HEK293T (cell line): ENCODE data around the gene GAN.

Experiments used
- CTCF ChIA-PET: fragments of 350-600 bp; formaldehyde crosslinking; extraction: SDS; loops from one replicate; lab custom pipeline; 2021; ENCODE audit warnings: antibody characterized with exemption, inconsistent platforms; lab: Yijun Ruan, JAX
- POLR2A ChIA-PET: fragments of 350-600 bp; formaldehyde crosslinking; extraction: SDS; loops from one replicate; lab custom pipeline; 2020; ENCODE audit warnings: antibody characterized with exemption, inconsistent platforms; lab: Yijun Ruan, JAX
- DNase-seq: peaks from one replicate; pipeline ENCODE4 v3.0.0; 2012; ENCODE audit warnings: mixed read lengths; ENCODE audit errors: extremely low spot score
- ARNT ChIP-seq: fragments of 450-650 bp; IDR thresholded peaks from 2 replicates; pipeline ENCODE4 v1.6.1; 2017; ENCODE audit warnings: mild to moderate bottlenecking
- BHLHE40 ChIP-seq: fragments of 450-650 bp; IDR thresholded peaks from 2 replicates; pipeline ENCODE4 v1.6.1; 2016; ENCODE audit warnings: mild to moderate bottlenecking, moderate library complexity, borderline replicate concordance
- CTBP1 ChIP-seq: fragments of 450-650 bp; IDR thresholded peaks from 2 replicates; pipeline ENCODE4 v1.6.1; 2016; ENCODE audit warnings: borderline replicate concordance
- ELF4 ChIP-seq: fragments of 450-650 bp; IDR thresholded peaks from 2 replicates; pipeline ENCODE4 v1.6.1; 2017; ENCODE audit warnings: antibody characterized with exemption
- FOXA1 ChIP-seq: fragments of 450-650 bp; IDR thresholded peaks from 2 replicates; pipeline ENCODE4 v1.6.1; 2016; ENCODE audit warnings: mild to moderate bottlenecking
- FOXK2 ChIP-seq: fragments of 450-650 bp; IDR thresholded peaks from 2 replicates; pipeline ENCODE4 v1.6.1; 2016; ENCODE audit warnings: mild to moderate bottlenecking
- FOXM1 ChIP-seq: fragments of 450-650 bp; IDR thresholded peaks from 2 replicates; pipeline ENCODE4 v1.6.1; 2017; ENCODE audit warnings: mild to moderate bottlenecking, borderline replicate concordance
- HDGF ChIP-seq: fragments of 450-650 bp; IDR thresholded peaks from 2 replicates; pipeline ENCODE4 v1.6.1; 2017; ENCODE audit warnings: antibody characterized with exemption, borderline replicate concordance
- L3MBTL2 ChIP-seq: fragments of 450-650 bp; conservative IDR thresholded peaks from 2 replicates; pipeline ENCODE4 v1.6.1; 2016; ENCODE audit warnings: mild to moderate bottlenecking
- LEF1 ChIP-seq: fragments of 450-650 bp; IDR thresholded peaks from 2 replicates; pipeline ENCODE4 v1.6.1; 2017; ENCODE audit warnings: mild to moderate bottlenecking, borderline replicate concordance
- NFRKB ChIP-seq: fragments of 450-650 bp; IDR thresholded peaks from 2 replicates; pipeline ENCODE4 v1.6.1; 2016; ENCODE audit warnings: mild to moderate bottlenecking, moderate library complexity
- PKNOX1 ChIP-seq: fragments of 450-650 bp; IDR thresholded peaks from 2 replicates; pipeline ENCODE4 v1.6.1; 2016
- SP1 ChIP-seq: fragments of 450-650 bp; IDR thresholded peaks from 2 replicates; pipeline ENCODE4 v1.6.1; 2017
- SUZ12 ChIP-seq: fragments of 450-650 bp; IDR thresholded peaks from 2 replicates; pipeline ENCODE4 v1.6.1; 2016; ENCODE audit warnings: mild to moderate bottlenecking
- TARDBP ChIP-seq: fragments of 450-650 bp; IDR thresholded peaks from 2 replicates; pipeline ENCODE4 v1.6.1; 2016
- ZNF384 ChIP-seq: fragments of 450-650 bp; IDR thresholded peaks from 2 replicates; pipeline ENCODE4 v1.6.1; 2016

The GAN gene

GRCh38 chr16:81367821-81368220 lies 53.1 kb downstream of the GAN start:
- CTCF ChIA-PET: no interaction called here
- no peak for DNase-seq
- TF ChIP-seq FOXA1 (no peak), SP1 (no peak), ARNT (no peak), LEF1 (no peak), TARDBP (no peak), PKNOX1 (no peak), SUZ12 (no peak), ZNF384 (no peak), ELF4 (no peak), NFRKB (no peak), FOXM1 (no peak), L3MBTL2 (no peak), HDGF (no peak), CTBP1 (no peak), BHLHE40 (no peak)
- POLR2A ChIA-PET: no interaction called here

- TF ChIP-seq SP1 (no peak), PKNOX1 (no peak), FOXK2 (no peak), LEF1 (no peak), ARNT (no peak), CTBP1 (no peak)
- ChIA-PET CTCF (no interaction called here), POLR2A (no interaction called here)
- DNase-seq: no peak
Measured at GRCh38 chr16:81369888-81370504, 55.2 kb downstream of the GAN start.

- DNase-seq: no peak
- ChIA-PET POLR2A (no interaction called here), CTCF (interaction anchor here (0.6 kb wide), 1 partner anchor 312 kb away, joined by 3 read pairs; no protein-coding TSS in a partner anchor)
Measured at GRCh38 chr16:81371106-81371505, 56.3 kb downstream of the GAN start.

GRCh38 chr16:81374550-81374949 lies 59.8 kb downstream of the GAN start:
- no peak for DNase-seq
- no peak for TF ChIP-seq SUZ12
- no peak for TF ChIP-seq BHLHE40
- no peak for TF ChIP-seq ARNT
- TF ChIP-seq ZNF384: no peak
- no peak for TF ChIP-seq CTBP1
- TF ChIP-seq LEF1: no peak
- no peak for TF ChIP-seq SP1
- no peak for TF ChIP-seq FOXK2
- TF ChIP-seq NFRKB: no peak
- no peak for TF ChIP-seq HDGF
- no peak for TF ChIP-seq PKNOX1
- no peak for TF ChIP-seq ELF4
- POLR2A ChIA-PET: no interaction called here
- CTCF ChIA-PET: no interaction called here

More at GRCh38 chr16:81371106-81371505, 56.3 kb downstream of the GAN start:
- TF ChIP-seq L3MBTL2: no peak
- no peak for TF ChIP-seq FOXK2
- TF ChIP-seq SUZ12: no peak
- TF ChIP-seq NFRKB: no peak
- no peak for TF ChIP-seq SP1
- no peak for TF ChIP-seq LEF1
- TF ChIP-seq BHLHE40: no peak
- no peak for TF ChIP-seq FOXM1
- TF ChIP-seq TARDBP: no peak
- no peak for TF ChIP-seq ZNF384

GRCh38 chr16:81376880-81377279 lies 62.1 kb downstream of the GAN start:
- ChIA-PET POLR2A (no interaction called here), CTCF (no interaction called here)
- DNase-seq: no peak
- TF ChIP-seq PKNOX1: no peak
- no peak for TF ChIP-seq TARDBP
- TF ChIP-seq SUZ12: no peak
- TF ChIP-seq FOXK2: no peak
- TF ChIP-seq FOXA1: no peak
- no peak for TF ChIP-seq SP1
- no peak for TF ChIP-seq ARNT
- TF ChIP-seq CTBP1: no peak
- TF ChIP-seq L3MBTL2: no peak
- no peak for TF ChIP-seq ZNF384
- TF ChIP-seq HDGF: no peak

GRCh38 chr16:81378049-81378448 lies 63.3 kb downstream of the GAN start:
- POLR2A ChIA-PET: no interaction called here
- DNase-seq: no peak
- no peak for TF ChIP-seq L3MBTL2
- CTCF ChIA-PET: no interaction called here

GRCh38 chr16:81380932-81381331 lies 66.2 kb downstream of the GAN start:
- DNase-seq: no peak
- ChIA-PET CTCF (no interaction called here), POLR2A (no interaction called here)
- no peak for TF ChIP-seq ARNT
- TF ChIP-seq LEF1: no peak
- no peak for TF ChIP-seq L3MBTL2
- no peak for TF ChIP-seq TARDBP
- no peak for TF ChIP-seq CTBP1
- no peak for TF ChIP-seq FOXA1
- no peak for TF ChIP-seq FOXM1
- TF ChIP-seq HDGF: no peak
- no peak for TF ChIP-seq NFRKB
- TF ChIP-seq ELF4: no peak
- no peak; the same call in 1 of the 2 replicates for TF ChIP-seq PKNOX1
